GM18520 (cell line): Measurements from ENCODE around the gene TCP11.

ENCODE experiments used
- ATAC-seq: cut with Tn5 transposase; IDR thresholded peaks from one replicate; pipeline ENCODE4 v1.9.1; 2021; ENCODE audit not compliant: unreplicated experiment

TCP11 gene

DNA sequence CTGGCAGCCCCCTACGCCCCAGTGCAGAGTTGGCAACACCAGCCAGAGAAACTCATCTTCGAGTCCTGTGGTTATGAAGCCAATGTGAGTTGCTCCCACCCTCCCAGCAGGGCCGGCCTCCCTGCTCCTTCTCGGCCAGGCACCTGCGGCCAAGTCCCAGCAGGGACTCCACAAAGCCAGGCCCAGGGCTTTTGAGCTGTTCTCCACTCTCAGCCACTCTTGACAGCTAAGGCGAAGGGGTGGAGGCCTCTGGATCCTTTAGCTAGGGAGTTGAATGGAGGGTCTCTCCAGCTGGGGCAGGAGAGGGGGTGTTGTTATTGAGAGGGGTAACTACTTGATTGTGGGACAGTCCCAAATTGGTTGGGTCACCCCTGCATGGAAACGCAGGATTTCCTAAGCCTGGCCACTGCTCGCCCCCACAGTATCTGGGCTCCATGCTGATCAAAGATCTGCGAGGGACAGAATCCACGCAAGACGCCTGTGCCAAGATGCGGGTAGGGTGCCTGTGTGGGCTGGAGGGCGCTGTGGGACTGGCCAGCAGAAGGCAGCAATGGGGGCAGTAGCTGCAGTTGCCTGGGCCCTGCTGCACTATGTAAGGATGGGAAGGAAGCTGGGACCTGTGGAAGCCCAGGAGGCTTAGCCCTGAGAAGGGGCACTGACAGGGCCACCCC, 58.3 kb downstream of the TCP11 start:
- no peak for ATAC-seq

DNA sequence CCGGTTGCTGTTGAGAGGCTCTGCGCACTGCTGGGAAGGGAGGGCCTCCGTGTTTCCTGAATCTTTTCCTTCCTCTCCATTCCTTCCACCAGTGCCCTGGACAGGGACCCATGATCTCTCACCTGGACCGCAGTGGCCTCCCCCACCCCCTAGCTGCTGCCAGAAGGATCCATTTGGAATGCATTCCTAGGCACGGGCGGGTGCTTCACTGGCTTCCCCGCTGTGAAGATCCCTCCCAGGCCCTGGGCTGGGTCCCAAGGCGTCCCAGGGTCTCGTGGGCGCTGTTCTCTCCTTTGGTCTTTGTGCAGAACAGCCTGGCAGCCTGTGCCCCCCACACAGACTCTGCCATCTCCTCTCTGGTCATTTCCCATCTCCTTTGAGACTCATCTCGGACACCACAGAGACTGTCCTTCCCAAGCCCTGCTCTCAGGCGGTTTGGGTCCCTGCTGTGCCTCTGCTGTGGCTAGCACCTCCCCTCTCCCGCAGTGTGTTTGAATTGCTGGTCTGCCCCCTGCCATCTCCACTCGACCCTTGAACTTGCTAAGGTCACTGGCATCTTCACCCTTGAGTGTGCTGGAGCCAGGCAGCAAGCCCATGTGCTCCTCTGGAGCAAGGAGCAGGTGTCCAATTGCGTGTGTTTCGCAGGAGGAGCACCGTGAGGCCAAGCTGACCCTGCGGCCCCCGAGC, 59.0 kb downstream of the TCP11 start:
- no peak for ATAC-seq

DNA sequence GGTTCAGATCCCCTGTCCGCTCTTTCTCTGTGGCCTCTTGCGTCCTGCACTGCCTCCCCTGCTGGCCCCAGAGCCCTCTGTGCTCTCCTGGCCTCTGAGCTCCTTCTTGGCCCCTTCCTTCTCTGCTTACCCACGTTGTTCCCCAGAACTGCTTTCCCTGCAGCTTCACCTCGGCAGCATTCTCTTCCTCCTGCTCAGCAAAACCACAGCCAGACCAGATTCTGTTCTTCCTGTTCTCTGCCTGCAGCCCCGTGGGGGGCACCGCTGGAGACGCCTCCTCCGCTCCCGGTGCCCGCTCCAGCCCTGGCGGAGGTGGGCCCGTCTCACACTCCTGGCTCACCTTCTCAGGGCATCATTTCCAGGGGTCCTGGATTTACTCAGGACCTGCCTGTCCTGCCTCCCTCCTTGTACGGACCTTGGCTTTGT, 59.7 kb downstream of the TCP11 start:
- ATAC-seq = no peak

DNA sequence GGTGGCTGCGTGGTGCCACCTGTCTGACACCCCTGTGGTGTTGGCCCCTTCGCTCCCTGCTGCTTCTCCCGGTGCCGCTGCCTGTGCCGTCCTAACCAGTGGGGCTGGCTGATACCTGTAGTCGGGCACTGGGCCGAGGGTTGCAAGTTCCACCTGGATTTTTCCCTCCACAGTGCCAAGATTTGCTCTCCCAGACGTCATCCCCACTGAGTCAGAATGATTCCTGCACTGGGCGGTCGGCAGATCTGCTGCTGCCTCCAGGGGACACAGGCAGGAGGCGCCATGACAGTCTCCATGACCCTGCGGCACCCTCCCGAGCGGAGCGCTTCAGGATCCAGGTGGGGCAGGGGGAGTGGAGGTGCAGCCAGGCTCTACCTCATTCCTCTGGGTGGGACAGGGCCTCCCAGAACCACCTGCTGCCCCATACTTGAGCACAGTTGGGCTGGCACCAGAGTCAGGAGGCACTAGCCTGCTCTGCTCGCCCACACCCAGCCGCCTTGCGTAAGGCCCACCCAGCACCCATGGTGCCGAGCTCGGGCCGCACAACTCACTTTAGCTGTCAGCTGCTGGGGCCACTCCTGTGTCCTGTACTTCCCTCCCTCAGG, 60.2 kb downstream of the TCP11 start:
- ATAC-seq = no peak

DNA sequence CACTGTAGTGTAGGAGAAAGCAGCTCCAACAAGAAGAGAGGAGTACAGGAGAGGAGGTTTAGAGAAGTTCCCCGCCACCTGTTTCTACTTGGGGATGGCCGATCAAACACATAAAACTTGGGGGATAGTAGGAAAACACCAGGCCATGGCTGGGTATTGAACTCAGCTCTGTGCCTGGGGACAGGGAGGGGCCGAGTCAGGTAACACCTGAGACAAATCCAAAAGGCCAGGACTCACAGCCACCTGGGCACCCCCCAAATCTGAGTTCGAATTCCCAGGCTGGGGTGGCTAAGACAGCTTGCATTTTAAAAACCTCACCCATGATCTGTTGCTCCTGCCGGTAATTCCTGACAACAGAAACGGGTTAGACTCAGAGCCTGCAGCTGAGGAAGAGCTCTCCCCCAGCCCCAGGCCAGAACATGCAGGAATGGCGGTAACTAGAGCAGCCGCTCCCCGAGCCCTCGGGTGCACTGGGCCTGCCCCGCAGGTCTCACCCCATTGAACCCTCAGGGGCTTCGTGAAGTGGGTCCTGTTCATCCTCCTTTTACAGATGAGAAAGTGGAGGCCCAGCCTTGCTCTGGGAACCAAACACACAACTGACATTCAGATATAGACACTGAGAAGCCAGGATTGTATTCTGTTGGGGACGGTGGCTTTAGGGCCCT, 61.0 kb downstream of the TCP11 start:
- no peak for ATAC-seq

DNA sequence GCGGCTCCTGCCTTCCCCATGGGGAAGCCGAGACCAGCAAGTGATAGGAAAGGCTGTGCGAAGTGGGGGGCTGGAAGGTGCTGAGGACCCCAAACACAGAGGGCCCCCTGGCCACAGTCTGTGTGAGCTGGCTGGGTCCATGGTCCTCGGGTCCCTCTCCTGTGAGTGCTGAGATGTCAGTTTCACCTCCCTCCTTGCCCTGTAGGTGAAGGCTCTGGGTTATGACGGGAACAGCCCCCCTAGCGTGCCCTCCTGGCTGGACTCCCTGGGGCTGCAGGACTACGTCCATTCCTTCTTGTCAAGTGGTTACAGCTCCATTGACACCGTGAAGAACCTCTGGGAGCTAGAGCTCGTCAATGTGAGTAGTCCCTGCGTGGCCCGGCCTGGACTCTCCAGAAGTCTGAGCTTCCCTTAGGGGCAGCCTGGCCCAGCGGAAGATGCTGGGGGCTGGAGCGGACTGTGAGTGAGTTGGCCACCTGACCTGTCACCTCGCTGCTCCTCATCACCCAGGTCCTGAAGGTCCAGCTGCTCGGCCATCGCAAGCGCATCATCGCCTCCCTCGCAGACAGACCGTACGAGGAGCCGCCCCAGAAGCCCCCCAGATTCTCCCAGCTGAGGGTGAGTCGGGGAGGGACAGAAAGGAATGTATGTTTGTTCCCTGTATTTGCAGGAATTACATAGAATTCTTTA, 61.7 kb downstream of the TCP11 start:
- ATAC-seq = no peak

DNA sequence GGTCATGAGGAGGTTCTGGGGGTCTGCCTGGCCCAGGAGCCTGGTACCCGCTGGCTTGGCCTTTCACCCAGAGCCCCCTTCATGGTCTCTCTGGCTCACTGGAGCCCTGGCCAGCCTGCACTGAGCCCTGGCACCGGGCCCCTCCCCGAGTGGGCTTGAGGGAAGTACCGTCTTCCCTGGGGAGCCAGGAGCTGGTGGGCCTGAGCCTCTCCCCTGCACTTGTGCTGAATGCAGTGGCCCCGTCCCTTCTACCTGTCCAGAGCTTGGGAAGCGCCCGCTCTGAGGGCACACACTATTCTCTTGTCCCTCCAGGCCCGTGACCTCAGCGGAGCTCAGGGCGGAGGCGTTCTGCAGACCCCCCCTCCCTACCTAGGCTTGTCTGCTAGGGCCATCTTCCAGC, 62.2 kb downstream of the TCP11 start:
- no peak for ATAC-seq

DNA sequence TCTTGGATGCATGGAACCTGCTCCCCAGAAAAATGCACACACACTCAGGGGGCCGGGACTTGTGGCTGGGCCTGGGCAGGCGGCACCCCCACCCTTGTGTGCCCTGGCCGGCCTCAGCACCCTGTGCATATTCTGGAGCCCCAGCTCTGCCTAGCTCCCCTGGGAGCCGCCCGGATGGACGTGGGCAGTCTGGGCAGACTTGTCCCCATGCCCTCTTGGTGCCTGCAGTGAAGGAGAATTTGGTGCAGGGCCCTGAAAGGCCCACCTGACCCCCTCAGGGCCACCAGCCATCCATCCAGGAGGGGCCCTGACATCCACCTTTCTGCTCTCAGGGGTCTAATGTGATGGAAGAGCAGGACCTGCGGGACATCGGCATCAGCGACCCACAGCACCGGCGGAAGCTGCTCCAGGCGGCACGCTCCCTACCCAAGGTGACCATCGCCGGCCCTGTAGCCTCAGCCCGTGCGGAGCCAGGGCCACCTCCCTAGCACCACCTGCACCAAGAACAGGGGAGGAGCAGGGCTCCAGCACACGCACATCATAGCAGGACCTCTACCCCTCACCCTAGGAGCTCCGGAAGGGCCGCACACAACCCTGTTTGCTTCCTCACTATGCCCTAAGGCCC, 62.8 kb downstream of the TCP11 start:
- ATAC-seq = no peak

DNA sequence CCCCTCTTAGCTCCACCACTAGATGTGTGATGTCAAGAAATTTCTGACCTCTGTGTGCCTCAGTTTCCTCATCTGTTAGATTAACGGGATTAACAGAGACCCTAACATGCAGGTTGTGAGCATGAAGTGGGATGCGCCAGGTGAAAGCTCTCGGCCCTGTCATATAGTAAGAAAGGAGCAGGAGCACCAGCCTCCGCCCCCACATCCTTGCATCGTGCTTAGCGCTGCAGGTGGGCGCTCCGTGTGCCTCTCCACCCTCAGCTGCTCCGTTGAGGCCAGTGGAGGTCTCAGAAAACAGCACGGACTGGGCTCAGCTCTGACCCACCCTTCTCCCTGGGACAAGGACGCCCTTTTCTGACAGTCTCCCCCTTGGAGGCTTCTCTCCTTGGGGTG, 63.4 kb downstream of the TCP11 start:
- ATAC-seq = no peak

DNA sequence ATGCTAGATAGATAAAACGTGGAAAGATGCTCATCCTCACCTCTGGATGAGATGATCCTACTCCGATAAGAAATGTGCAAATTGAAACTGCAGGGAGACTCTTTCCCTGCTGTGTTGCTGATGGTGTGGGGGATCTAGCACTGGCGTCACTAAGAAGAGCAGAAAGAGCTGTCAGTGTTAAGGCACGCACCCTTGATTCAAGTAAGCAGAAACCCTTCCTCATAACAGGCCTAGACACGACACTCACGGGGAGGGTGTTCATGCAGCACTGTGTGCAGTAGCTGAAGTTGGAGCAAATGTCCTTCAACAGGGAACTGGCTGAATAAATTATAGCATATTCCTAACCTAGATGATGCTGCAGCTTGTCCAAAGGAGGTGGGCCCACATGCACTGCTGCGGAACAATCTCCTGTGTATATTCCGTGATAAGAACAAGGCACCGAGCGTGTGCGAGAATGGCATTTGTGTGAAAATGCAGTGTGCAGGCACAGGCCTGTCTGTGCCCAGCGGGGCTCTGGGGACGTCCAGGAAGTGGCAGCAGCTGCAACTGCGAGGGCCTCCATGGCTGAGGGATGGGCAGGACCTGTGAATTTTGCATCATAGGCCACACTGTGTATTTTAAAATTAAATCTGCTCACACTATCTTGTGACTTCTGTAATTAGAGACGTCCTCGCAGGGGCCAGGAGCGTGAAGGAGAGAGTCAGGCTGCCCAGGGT, 64.0 kb downstream of the TCP11 start:
- ATAC-seq = no peak

DNA sequence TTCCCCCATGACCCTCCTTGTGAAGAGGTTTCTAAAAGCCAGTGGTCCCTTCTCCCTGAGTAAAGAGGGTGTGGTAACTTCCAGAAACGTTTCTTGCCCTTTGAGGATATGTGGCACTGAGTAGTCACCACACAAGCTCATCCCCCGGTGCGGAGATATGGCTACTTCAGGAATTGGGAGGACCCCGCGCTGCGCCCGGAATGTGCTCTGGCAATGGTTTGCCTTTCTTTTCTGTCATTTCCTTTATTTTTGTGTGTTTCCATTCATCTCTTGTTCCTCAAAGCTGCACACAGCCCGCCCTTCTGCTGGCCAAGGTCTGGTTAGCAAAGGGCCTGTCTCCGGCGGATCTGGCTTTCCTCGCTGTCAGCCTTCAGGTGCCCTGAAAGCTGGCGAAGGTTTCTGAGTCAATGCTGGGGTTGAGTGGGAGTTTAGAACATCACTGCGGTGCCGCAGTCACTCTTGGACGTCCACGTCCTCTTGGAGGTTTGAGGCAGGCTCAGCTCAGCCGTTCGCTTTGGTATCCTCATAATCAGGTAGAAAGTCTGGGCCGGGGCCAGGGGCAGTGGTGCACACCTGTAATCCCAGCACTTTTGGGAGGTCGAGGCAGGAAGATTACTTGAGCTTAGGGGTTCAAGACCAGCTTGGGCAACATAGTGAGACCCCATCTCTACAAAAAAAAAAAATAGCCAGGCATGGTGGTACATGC, 67.2 kb downstream of the TCP11 start:
- ATAC-seq = no peak

DNA sequence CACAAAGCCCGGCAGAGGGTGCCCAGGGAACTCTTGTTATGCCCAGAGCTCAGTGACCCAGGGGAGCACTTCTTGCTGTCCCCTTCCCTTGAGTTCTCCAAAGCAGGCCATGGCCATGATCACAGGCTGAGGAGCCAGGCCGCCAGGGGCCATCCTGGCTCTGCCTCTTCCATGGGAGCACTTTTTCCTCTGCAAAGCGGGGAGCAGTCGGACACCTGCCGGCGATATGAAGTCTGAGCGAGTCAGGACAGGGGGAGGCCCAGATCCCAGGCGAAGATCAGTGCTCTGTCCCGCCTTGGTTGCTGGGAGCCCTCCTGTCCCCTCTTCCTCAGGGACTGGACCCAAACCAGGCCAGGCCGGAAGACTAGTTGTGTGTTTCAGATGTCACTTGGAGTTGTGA, 67.9 kb downstream of the TCP11 start:
- no peak for ATAC-seq

DNA sequence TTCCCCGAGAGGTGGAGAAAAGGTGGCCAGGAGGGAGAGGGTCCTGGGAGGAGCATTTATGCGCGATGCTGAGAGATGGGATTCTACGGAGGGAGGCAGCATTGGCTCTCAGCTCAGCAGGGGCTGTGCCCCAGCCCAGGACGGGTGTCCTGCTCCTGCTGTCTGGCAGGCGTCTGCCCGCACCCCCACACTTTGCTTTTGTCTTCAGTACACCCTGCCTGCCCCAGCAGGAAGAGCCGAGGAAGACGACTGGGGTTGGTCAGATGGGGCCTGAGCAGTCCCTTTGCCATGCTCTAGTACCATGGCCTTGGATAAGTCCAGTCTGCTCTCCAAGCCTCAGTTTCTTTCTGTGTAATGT, 68.5 kb downstream of the TCP11 start:
- no peak for ATAC-seq

DNA sequence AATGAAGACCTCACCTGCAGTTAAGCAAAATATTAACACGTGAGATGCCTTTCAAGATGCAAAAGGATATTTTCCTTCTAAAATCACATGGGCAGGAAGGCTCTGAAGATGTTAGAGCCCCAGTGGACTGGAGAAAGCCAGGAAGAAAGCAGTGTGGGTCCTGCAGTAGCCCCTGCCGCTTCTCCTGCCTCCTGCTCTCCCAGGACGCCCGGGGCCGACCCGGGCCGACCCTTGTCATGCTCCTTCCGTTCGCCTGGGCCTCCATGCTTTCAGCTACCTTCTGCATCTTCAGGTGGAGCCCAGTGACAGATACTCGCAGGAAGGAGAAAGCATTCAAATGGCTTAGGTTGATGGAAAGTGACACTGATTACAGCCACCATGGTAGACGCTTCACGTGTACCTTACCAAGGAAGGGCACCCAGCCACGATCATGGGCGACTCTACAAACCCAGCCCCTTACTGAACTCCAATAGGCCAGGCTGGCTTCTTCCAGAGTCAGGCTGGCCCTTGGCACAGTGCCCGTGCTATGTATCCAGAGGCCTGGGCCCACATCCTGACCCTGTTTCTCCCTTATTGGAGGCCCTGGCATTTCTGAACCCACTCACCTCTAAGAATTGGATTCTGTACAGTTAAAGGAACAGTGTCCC, 69.0 kb downstream of the TCP11 start:
- no peak for ATAC-seq

DNA sequence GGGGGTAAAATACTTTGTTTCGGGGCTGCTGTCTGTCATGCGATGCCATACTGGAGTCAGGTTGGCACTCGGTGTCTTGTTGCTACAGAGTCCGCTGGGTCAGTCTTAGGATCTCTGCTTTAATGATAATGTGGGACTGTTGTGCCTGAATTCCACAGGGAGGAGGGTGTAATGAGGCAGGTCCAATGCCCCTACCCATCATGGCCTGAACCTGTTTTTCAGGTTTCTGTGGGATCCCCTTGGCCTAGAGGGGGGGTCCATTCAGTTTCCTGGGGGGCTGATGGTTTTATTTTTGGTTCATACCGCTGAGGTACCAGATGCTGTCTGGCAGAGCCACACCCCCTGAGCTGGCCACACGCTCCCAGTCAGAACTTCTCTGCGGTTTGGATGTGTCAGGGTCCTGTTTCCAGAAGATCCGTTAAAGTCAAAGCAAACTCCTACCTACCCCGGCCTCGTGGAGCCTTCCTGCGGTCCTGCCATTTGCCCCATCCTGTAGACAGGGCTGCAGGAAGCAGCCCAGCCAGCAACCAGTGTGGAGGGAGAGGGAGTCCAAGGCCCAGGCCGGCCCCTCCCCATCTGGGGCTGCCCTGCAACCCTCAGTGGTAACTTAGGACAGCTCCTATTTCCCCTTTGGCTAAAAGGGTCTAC, 69.7 kb downstream of the TCP11 start:
- ATAC-seq = no peak

DNA sequence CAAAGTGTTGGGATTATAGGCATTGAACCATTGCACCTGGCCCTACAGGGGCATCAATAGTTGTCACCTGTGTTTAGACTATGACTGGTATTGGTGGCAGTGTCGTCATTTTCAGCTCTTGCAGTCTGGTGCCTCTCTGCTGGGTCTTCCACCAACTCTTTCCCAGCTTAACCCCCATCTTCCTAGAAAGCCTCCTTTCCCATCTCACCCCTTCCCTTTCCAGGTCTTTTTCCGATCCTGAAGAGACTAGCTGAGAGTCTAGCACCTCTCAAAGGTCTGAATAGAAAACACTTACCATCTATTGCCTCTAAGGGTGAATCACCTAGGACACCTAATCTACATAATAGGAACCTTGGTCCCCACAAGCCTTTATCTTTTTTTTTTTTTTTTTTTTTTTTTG, 71.0 kb downstream of the TCP11 start:
- ATAC-seq = no peak

DNA sequence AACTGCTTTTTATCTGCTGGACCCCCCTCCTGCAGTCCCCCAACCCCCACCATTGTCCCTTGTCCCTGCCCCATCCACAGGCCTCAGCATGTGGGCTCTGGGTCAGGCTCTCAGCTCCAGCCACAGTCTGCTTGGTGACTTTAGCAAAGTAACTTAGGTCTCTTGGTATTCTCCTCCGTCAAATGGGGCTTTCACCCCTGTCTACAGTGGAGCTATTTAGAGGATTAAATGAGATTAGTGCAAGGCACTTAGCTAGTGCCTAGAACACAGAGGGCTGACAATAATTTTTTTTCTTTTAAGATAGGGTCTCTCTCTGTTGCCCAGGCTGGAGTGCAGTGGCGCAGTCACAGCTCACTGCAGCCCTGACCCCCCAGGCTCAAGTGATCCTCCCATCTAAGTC, 71.9 kb downstream of the TCP11 start:
- no peak for ATAC-seq

DNA sequence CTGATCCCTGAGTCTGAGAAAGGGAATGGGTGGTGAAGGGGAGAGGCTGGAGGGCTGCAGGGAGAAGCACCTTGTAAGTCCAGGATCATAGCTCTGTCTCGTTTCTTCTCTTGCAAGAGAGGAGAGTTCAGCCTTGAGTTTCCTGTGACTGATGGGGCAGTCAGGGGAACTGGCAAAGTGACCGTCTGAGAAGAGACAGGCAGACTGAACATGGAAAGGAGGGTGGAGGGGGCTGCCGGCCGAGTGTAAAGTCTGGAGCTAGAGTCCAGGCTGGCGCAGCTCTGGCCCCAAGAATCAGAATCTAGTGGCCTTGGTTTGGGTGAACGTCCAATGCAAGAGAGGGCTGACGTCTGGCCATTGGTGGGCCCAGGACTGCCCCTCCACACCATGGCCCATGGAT, 72.5 kb downstream of the TCP11 start:
- ATAC-seq = no peak

DNA sequence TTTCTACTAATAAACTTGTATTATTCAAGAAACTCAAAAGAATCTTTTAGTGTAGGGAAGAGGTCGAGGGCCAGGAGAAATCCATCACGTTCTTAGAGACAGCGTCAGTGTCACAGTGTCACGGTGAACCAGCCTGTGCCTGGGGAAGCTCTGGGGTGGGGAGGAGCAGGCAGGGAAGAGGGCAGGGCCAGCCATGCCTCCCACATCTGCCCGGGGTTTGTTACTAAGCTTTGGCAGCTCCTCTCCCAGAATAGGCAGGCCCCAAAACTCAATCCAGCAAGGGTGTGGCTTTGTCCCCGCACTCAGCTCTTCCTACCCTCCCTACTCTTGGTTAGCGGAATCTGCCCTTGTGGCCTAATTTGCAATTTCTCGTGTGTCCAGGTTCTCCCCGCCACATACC, 72.9 kb downstream of the TCP11 start:
- no peak for ATAC-seq
